A673 (cell line): ENCODE data around the gene AHNAK2. TPM values are rescaled to one million over a fixed set of nuclear protein-coding genes. Genes with fewer than 3 reads are reported as not detected.

Source experiments
- BruUV-seq: library from RNA; stranded (reverse); fragments of 400-500 nt; replicated peaks from 2 replicates; lab custom pipeline; 2021; lab: Mats Ljungman, UMichigan
- CTCF ChIA-PET: fragments of 300-600 bp; sonication (Branson Sonifier 250); formaldehyde crosslinking; loops from one replicate; lab custom pipeline; 2022; ENCODE audit warnings: antibody characterized with exemption; lab: Charles Lee
- POLR2A ChIA-PET: fragments of 300-600 bp; sonication (Branson Sonifier 250); formaldehyde crosslinking; loops from one replicate; lab custom pipeline; 2022; ENCODE audit warnings: antibody characterized with exemption; ENCODE audit not compliant: low non-redundant PET; lab: Charles Lee
- DNase-seq: peaks from one replicate; pipeline ENCODE4 v3.0.0-alpha.2; 2015; ENCODE audit warnings: low spot score
- H3K27ac ChIP-seq: fragments of 200-600 bp; sonication (generic); 2 replicates; pipeline ENCODE4 v1.5.1; 2016; ENCODE audit warnings: mixed run types, low read depth, mild to moderate bottlenecking, mixed read lengths, antibody characterized with exemption, low read length; ENCODE audit not compliant: poor library complexity, severe bottlenecking
- H3K27me3 ChIP-seq: fragments of 200-600 bp; sonication (generic); replicated peaks from 2 replicates; pipeline ENCODE4 v1.6.1; 2017; ENCODE audit warnings: mixed run types, low read depth, mild to moderate bottlenecking, mixed read lengths, antibody characterized with exemption, low read length; ENCODE audit not compliant: insufficient read depth, poor library complexity
- H3K36me3 ChIP-seq: fragments of 200-600 bp; sonication (generic); 2 replicates; pipeline ENCODE4 v1.6.1; 2016; ENCODE audit warnings: mixed run types, mild to moderate bottlenecking, mixed read lengths, antibody characterized with exemption, low read length; ENCODE audit not compliant: insufficient read depth, poor library complexity, severe bottlenecking
- H3K4me1 ChIP-seq: fragments of 200-600 bp; sonication (generic); 2 replicates; pipeline ENCODE4 v1.6.1; 2017; ENCODE audit warnings: mixed run types, mild to moderate bottlenecking, mixed read lengths, antibody characterized with exemption, low read length; ENCODE audit not compliant: insufficient read depth, poor library complexity, severe bottlenecking
- H3K4me3 ChIP-seq: fragments of 200-600 bp; sonication (generic); 2 replicates; pipeline ENCODE4 v1.5.1; 2016; ENCODE audit warnings: low read depth, mixed run types, mild to moderate bottlenecking, mixed read lengths, low read length; ENCODE audit not compliant: poor library complexity, severe bottlenecking
- H3K9me3 ChIP-seq: fragments of 200-600 bp; sonication (generic); 2 replicates; pipeline ENCODE4 v1.6.1; 2016; ENCODE audit warnings: mixed run types, low read depth, mild to moderate bottlenecking, mixed read lengths, antibody characterized with exemption, low read length; ENCODE audit not compliant: poor library complexity, severe bottlenecking
- CTCF ChIP-seq: fragments of 300-800, 200-600 bp; sonication (generic); conservative IDR thresholded peaks from 2 replicates; pipeline ENCODE4 v1.5.1; 2017; ENCODE audit warnings: low read depth, mild to moderate bottlenecking, antibody characterized with exemption, low read length, moderate library complexity, mixed read lengths
- EZH2 ChIP-seq: fragments of 200-600 bp; sonication (generic); IDR thresholded peaks from 2 replicates; pipeline ENCODE4 v1.6.1; 2017; ENCODE audit warnings: borderline replicate concordance, low read depth, mild to moderate bottlenecking, mixed read lengths, antibody characterized with exemption, low read length; ENCODE audit not compliant: poor library complexity, severe bottlenecking
- intact Hi-C: fragments of 100-400 bp; cut with micrococcal nuclease; formaldehyde crosslinking; loops from one replicate; pipeline ENCODE4 v1.10.0; 2022; ENCODE audit not compliant: unreplicated experiment
- total RNA-seq: library from RNA; stranded (reverse); gene quantifications from 2 replicates; pipeline ENCODE4 v1.2.3, GENCODE V29; 2021

AHNAK2 gene
- total RNA-seq, 1 experiment from 2014 or later = 0.56 TPM

- no peaks in the 10 kb centered on the region for H3K27me3 ChIP-seq
- no TSS peak for BruUV-seq
- no peaks in the 10 kb centered on the region for H3K36me3 ChIP-seq
- H3K27ac ChIP-seq = no peak overlapping the region
- ChIA-PET CTCF (no interaction called here), POLR2A (no interaction called here)
- H3K4me3 ChIP-seq = no peak overlapping the region
- DNase-seq = no peak
- no peak for TF ChIP-seq EZH2
- no peak for TF ChIP-seq CTCF
- no peaks in the 10 kb centered on the region for H3K4me1 ChIP-seq
- H3K9me3 ChIP-seq = no peaks in the 10 kb centered on the region
- intact Hi-C loops = no loop called here
These were observed 74.2 kb downstream of the AHNAK2 start for GRCh38 chr14:104903990-104904389.

DNA sequence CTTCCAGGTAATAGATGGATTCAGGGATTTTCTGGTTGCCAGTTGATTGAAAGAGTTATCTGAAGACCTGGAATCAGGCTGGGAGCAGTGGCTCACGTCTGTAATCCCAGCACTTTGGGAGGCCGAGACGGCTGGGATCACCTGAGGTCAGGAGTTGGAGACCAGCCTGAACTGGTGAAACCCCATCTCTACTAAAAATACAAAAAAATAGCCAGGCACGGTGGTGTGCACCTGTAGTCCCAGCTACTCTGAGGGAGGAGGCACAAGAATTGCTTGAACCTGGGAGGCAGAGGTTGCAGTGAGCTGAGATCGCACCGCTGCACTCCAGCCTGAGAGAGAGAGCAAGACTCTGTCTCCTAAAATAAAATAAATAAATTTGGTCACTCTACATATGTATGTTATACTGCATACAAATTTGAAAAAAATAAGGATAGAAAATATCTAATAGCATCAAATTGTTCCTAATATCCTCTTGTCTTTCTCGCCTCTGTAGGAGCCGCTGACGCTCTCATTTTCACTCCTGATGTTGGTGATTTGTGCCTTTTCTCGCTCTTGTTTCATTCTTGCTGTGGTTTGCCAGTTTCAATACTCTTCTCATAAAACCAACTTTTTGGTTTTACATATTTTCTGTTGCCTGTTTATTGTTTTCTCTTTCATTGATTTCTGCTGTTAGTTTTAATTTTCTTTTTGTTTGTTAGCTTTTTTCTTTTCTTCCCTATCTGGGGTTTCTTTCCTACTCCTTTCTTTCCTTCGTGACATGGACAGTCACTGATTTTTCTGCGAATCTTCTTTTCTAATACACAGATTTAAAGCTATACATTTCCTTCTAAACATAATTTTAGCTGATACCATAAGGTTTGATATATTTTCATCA is 77.3 kb downstream of the AHNAK2 start:
- intact Hi-C loops = no loop called here
- BruUV-seq = no TSS peak
- POLR2A ChIA-PET = no interaction called here
- Histone ChIP-seq H3K36me3 (no peaks in the 10 kb centered on the region), H3K27me3 (no peaks in the 10 kb centered on the region), H3K4me1 (no peaks in the 10 kb centered on the region), H3K4me3 (no peak overlapping the region), H3K27ac (no peak overlapping the region), H3K9me3 (no peaks in the 10 kb centered on the region)
- CTCF ChIA-PET = no interaction called here
- no peak for DNase-seq
- TF ChIP-seq EZH2 = no peak
- TF ChIP-seq CTCF = no peak

DNA sequence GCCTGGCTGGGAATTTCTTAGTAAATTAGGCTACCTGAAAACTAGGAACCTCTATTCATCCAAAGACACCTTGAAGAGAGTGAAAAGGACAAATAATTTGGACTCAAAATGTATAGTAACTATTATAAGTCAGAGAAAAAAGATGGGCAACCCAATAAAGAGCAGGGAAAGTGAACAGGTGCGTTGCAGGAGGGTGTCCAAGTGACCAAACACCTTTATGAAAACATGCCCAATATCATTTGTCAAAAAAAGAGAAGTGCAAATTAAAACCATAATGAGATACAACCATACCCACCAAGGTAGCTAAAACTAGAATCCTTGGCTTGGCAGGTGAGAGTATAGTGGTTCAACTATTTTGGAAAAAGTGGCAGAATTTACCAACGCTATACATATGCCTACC is 78.4 kb downstream of the AHNAK2 start:
- BruUV-seq = no TSS peak

More for the DNA sequence above, 78.4 kb downstream of the AHNAK2 start:
- no peak overlapping the region for H3K27ac ChIP-seq
- TF ChIP-seq CTCF (no peak), EZH2 (no peak)
- H3K36me3 ChIP-seq = no peaks in the 10 kb centered on the region
- H3K4me1 ChIP-seq = no peaks in the 10 kb centered on the region
- CTCF ChIA-PET = no interaction called here
- no peaks in the 10 kb centered on the region for H3K27me3 ChIP-seq
- POLR2A ChIA-PET = no interaction called here
- no peak overlapping the region for H3K4me3 ChIP-seq
- H3K9me3 ChIP-seq = no peaks in the 10 kb centered on the region
- no peak for DNase-seq
- intact Hi-C loops = no loop called here
